Myocyte (in vitro differentiated cells): ENCODE measurements around the gene C14orf132. TPM values are rescaled to one million over a fixed set of nuclear protein-coding genes. Genes with fewer than 3 reads are reported as not detected.

Experiments used
- DNase-seq: peaks from one replicate; pipeline ENCODE4 v3.0.0-alpha.2; 2012; ENCODE audit warnings: low read depth
- total RNA-seq: library from RNA; depleted of rRNA; stranded (reverse); fragments of >200 nt; gene quantifications from 2 replicates; pipeline ENCODE4 v1.2.3, GENCODE V29; 2014

The C14orf132 gene
- total RNA-seq, 1 donor from 2014 or later, result 35.7 TPM

- DNase-seq, result peak; percentile 53
Measured at GRCh38 chr14:96096639-96097610, 57.8 kb downstream of the C14orf132 start.

DNA sequence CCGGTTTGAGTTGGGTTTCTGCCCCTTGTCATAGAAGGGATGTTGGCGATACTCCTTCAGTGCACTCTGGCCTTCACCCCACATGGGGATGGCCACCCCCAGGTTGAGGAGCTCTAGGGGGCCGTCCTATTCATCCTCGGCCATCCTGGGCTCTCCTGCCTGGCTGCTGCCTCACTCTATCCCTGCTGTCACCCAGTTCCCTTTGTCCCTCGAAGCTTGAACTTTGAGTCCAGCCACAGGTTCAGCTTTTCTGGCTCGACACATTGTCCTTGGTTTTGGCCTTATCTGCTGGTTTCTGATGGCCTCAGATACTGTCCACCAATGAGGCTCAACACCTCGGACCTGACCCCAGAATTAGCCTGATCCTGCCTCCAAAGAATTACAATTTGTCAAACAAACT is 58.6 kb downstream of the C14orf132 start:
- DNase-seq, result no peak

- peak; percentile 94 for DNase-seq
Measured at GRCh38 chr14:96098309-96098998, 59.3 kb downstream of the C14orf132 start.

DNA sequence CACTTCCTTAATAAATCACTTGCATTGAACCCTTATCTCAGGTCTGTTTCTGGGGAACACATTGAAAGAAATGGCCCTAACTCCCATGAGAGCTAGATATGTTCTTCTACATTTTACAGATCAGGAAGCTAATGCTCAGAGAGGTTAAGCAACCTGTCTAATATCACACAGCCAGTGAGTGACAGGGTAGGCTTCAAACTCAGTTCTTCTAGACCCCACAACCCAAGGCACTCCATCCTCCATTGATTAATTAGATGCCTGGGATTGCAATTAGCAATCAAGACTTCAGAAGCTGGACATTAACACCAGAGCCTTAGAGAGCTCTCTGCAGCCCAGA is 59.8 kb downstream of the C14orf132 start:
- DNase-seq, result no peak

- peak; percentile 81 for DNase-seq
Measured at GRCh38 chr14:96100161-96101064, 61.3 kb downstream of the C14orf132 start.

DNA sequence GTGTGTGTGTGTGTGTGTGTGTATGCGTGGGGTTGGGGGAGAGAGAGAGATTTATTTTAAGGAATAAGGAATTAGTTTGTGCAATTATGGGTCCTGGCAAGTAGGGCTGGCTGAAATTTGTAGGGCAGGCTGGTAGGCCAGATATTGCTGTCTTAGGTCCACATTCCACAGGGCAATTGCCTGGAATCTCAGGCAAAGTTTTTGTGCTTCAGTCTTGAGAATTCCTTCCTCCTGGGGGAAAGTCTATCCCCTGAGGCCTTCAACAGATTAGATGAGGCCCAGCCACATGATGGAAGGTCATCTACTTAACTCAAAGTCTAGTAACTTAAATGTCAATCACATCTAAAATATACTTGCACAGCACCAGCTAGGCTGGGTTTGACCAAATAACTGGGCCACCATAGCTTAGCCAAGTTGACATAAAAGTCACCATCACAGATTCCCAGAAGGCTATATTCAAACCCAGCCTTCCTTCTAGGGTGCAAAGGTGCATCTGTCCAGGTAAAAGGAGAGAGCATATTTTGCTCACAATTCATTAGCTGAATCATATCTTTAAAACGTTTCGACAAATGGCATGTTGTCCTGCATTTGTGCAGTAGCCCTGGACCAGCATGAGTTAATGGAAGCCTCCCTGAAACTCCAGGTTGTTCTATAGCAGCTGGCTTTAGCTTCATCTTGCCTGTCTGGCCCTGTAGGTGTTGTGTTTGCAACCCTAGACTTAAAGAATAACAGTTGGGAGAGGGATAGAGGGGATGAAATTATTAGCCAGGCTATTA is 63.1 kb downstream of the C14orf132 start:
- DNase-seq, result no peak

DNA sequence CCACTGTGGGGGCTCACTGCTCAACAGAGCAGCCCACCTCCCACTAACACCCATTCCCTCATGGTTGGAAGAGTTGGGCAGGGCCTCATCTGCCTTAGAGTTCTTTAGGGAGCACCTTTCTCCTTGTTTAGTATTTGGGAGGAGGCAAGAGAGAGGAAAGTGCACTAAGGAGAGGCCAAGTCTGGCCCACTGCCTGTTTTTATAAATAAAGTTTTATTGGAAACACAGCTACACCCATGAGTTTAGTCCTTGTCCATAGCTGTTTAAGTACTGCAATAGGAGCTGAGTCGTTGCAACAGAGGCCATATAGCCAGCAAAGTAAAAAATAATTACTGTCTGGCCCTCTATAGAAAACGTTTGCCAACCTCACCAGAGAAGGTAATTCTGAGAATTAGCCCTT is 63.9 kb downstream of the C14orf132 start:
- DNase-seq, result no peak

DNA sequence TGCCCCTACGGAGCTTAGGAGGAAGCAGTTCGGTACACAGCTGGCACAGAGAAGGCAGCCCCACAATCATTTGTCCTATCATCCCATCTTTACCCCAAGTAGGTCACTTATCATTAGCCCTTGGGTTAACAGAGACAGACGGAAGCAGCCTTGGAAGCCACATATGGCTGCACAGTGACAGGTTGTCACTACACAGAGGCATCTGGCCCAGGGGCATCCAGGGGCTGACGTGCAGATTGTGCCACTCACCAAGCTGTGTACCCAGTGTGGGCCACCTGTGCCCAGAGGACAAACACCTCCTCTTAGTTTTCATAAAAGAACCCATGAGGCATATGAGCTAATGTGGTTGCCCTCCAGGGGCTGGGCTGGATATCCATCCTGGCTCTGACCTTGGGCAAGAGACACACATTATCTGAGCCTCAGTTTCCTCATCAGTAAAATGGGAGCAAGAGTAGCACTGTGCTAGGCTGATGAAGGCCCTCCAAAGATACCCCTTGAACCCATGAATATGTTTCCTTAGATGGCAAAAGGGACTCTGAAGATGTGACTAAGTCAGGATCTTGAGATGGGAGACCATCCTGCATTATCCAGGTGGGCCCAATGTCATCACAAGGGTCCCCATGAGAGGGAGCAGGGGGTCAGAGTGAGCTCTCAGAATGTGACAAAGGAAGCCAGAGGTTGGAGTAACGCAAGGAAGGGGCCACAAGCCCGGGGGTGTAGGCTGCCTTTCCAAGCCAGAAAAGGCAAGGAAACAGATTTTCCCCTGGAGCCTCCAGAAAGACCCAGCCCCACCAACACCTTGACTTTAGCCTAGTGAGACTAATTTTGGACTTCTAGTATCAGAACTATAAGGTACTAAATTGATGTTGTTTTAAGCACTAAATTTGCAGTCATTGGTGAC is 64.6 kb downstream of the C14orf132 start:
- no peak for DNase-seq

GRCh38 chr14:96104469-96105057 is 65.4 kb downstream of the C14orf132 start:
- peak; percentile 94 for DNase-seq

DNA sequence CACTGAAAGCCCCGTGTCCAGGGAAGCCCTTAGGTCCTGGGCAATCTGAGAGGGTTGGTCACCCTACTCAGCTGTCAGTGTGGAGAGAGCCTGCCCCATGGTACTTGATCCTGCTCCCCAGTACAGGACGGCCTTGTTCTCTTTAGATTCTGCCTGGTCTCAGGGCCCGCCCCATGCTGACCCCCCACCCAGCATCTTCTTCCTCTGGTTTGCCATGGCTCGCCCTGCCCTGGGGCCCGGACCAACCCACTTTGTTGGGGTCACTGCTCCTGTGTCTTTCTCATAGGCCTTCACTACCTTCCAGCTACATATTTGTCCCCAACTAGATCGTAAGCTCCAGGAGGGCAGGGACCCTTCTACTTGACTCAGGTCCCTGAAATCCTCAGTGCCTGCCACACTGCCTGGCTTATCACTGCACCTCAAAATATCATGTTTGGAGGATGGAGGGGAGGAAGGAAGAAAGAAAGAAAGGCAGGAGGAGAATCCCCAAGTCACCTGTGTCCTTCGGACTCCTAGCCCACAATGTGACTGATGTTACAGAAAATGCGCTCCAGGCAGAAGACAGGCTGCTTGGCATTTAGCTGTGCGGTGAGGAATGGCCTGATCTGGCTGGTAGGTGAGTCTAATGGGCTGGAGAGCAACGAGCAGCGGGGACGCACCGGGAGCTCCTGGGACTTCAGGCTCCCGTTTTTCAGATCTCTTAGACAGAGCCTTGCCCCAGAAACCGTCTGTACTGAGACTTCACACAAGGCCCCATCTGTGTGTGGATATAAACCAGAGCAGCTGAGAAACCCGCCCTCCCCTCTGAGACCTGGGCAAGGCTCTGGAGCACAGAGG is 66.1 kb downstream of the C14orf132 start:
- no peak for DNase-seq

DNA sequence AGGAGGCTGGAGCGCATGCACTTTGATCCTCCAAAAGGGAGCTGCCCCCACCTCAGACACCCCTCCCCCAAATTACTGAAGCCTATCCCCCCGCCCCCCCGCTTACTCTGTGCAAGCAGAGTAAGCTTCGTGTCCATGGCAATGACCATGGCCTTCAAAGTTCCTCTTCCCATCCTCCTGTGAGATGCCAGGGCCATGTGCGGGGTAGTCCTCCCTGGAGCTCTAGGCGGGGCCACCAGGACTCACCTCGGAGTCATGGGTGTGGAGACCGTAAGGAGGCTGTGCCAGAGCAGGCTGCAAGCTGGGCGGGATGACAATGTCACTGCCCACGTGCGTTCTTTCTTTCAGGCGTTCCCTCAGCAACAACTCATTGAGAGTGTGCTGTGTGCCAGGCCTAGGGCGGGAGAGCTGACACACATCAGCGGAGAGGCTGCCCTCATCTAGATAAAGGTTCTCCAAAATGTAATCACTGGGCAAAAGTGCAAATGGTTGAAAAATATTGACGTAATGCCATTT is 66.8 kb downstream of the C14orf132 start:
- DNase-seq, result no peak

- DNase-seq, result no peak
Measured at GRCh38 chr14:96106891-96107290, 67.7 kb downstream of the C14orf132 start.

GRCh38 chr14:96108061-96108795 is 69.1 kb downstream of the C14orf132 start:
- no peak for DNase-seq

DNA sequence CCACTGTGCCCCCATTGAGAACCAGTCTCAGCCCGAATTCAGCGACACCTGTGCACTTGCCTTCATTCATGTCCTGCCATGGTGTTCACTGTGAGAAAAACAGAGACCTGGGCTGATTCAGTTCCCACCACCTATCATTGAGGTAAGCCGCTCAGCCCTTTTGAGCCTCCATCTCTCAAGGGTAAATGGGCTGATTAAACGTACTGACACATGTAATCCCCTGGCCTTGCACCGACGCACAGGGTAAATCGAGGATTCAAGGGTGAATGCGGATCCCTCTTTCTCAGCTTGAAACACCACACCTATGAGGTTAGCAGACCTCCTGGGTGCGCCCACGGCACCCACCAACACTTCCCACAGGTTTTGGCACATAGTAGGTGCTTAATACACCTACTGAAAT is 69.7 kb downstream of the C14orf132 start:
- no peak for DNase-seq

DNA sequence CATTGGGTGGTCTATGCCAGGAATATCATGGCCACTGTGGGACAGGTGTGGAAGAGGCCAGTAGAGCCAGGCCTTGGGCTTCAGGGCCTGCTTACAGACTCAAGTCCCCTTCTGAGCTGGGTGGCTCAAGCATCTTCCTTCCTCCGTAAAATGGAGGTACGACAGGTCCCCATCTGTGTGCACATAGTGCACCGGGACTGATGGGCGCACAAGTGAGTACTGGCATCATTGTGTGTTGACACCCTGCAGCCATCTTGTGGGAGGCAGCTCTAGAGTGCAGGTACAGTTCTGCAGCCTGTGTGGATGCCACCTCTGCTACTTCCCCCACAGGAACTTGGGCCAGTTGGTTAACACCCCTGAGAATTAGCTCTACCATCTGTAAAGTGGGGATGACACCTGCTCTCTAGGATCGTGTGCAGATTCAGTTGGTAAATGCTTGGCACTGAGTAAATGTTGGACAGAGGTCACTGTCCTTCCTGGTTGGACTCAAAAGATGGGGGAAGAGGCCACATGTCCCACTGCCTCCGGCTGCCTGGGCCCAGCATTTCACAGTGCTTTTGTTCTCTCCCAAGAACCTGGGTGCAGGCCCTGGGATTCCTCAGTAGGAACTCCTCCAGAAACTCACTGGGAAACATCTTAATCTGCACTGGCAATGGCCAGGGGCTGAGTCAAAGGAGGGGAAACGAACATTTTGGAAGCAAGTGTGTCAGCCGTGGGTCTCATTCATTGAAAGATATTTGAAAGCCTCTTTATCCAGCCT is 70.6 kb downstream of the C14orf132 start:
- DNase-seq, result no peak

DNA sequence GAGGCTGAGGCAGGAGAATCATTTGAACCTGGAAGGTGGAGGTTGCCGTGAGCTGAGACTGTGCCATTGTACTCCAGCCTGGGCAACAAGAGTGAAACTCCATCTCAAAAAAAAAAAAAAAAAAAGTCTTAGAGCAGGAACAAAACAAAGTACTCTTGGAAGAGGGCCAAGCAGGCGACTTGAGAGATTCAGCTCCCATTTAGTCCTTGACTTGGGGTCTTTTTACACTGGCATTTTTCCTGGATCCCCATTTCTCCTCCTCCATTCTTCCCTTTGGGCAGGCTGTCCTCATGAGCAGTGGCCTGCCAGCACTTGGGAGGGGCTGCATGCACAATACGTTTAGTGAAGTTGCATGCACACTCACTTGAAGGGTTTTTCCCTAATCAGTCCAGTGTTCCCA is 72.9 kb downstream of the C14orf132 start:
- DNase-seq, result no peak

- no peak for DNase-seq
Measured at GRCh38 chr14:96114002-96114401, 74.8 kb downstream of the C14orf132 start.
